DOHH2 (cell line): ENCODE measurements around the gene SLC1A5.

Experiments used
- H3F3A ChIP-seq: fragments of 200-600 bp; sonication (generic), shearing (Covaris generic); 2 replicates; pipeline ENCODE4 v1.6.0; 2016; ENCODE audit warnings: antibody characterized with exemption, mild to moderate bottlenecking; ENCODE audit not compliant: control insufficient read depth, insufficient read depth
- H3K27ac ChIP-seq: fragments of 200-600 bp; sonication (generic); 2 replicates; pipeline ENCODE4 v1.5.1; 2014; ENCODE audit warnings: low read depth, mild to moderate bottlenecking, low read length, moderate library complexity
- H3K27me3 ChIP-seq: fragments of 200-600 bp; sonication (generic); 2 replicates; pipeline ENCODE4 v1.6.1; 2014; ENCODE audit warnings: mild to moderate bottlenecking, low read length, mixed read lengths; ENCODE audit not compliant: control insufficient read depth
- H3K36me3 ChIP-seq: fragments of 200-600 bp; sonication (generic); 2 replicates; pipeline ENCODE4 v1.6.1; 2014; ENCODE audit warnings: mild to moderate bottlenecking, low read length, moderate library complexity, mixed read lengths; ENCODE audit not compliant: control insufficient read depth
- H3K4me1 ChIP-seq: fragments of 200-600 bp; sonication (generic); 2 replicates; pipeline ENCODE4 v1.6.1; 2014; ENCODE audit warnings: mild to moderate bottlenecking, low read length, mixed read lengths; ENCODE audit not compliant: control insufficient read depth
- H3K4me2 ChIP-seq: fragments of 200-600 bp; sonication (generic); 2 replicates; pipeline ENCODE4 v1.6.0; 2014; ENCODE audit warnings: mild to moderate bottlenecking, low read length, moderate library complexity
- H3K4me3 ChIP-seq: fragments of 200-600 bp; sonication (generic); 2 replicates; pipeline ENCODE4 v1.5.1; 2014; ENCODE audit warnings: mild to moderate bottlenecking, low read length, mixed read lengths
- H3K79me2 ChIP-seq: fragments of 200-600 bp; sonication (generic); 2 replicates; pipeline ENCODE4 v1.6.1; 2014; ENCODE audit warnings: mild to moderate bottlenecking, low read length, mixed read lengths; ENCODE audit not compliant: control insufficient read depth
- H3K9me2 ChIP-seq: fragments of 200-600 bp; sonication (generic); replicated peaks from 2 replicates; pipeline ENCODE4 v1.6.1; 2014; ENCODE audit warnings: mild to moderate bottlenecking, low read length, mixed read lengths; ENCODE audit not compliant: control insufficient read depth
- H3K9me3 ChIP-seq: fragments of 200-600 bp; sonication (generic); 2 replicates; pipeline ENCODE4 v1.6.1; 2014; ENCODE audit warnings: antibody characterized with exemption, low read length, mixed read lengths; ENCODE audit not compliant: control insufficient read depth, insufficient read depth
- H4K20me1 ChIP-seq: fragments of 200-600 bp; sonication (generic); 2 replicates; pipeline ENCODE4 v1.6.0; 2014; ENCODE audit warnings: low read depth, mild to moderate bottlenecking, antibody characterized with exemption, low read length, moderate library complexity; ENCODE audit not compliant: control insufficient read depth, insufficient read depth
- CTCF ChIP-seq: fragments of 200-600 bp; sonication (generic); IDR thresholded peaks from one replicate; pipeline ENCODE4 v1.5.1; 2014; ENCODE audit warnings: antibody characterized with exemption, mild to moderate bottlenecking, low read depth, low read length; ENCODE audit not compliant: poor library complexity, severe bottlenecking
- EZH2phosphoT487 ChIP-seq: fragments of 200-600 bp; sonication (generic); IDR thresholded peaks from 2 replicates; pipeline ENCODE4 v1.6.1; 2017; ENCODE audit warnings: borderline replicate concordance, mild to moderate bottlenecking, antibody characterized with exemption, low read length, moderate library complexity, mixed read lengths

Gene SLC1A5

GRCh38 chr19:46788262-46788967, at the start of gene SLC1A5:
TSS of gene SLC1A5 (minus strand) at chr19:46788594. CDS start at chr19:46787965, 629 bp downstream.
- TF ChIP-seq EZH2phosphoT487 = no peak
- peak; percentile 17 for TF ChIP-seq CTCF
- Histone ChIP-seq H3K27me3 (peaks cover 8% of the 10 kb centered on the region), H3F3A (0 out of 2 replicates have a peak, but pooled peaks cover 2% of the 10 kb centered on the region), H3K27ac (peak within 1 kb of the TSS; percentile 89), H4K20me1 (peaks cover 19% of the 10 kb centered on the region; the same call in 1 of the 2 replicates), H3K4me2 (peak within 1 kb of the TSS; percentile 87), H3K4me1 (peaks cover 41% of the 10 kb centered on the region), H3K9me3 (no peaks in the 10 kb centered on the region; the same call in 1 of the 2 replicates), H3K4me3 (peak within 1 kb of the TSS; percentile 90), H3K36me3 (peaks cover 48% of the 10 kb centered on the region), H3K79me2 (peaks cover 49% of the 10 kb centered on the region), H3K9me2 (no peaks in the 10 kb centered on the region)

DNA sequence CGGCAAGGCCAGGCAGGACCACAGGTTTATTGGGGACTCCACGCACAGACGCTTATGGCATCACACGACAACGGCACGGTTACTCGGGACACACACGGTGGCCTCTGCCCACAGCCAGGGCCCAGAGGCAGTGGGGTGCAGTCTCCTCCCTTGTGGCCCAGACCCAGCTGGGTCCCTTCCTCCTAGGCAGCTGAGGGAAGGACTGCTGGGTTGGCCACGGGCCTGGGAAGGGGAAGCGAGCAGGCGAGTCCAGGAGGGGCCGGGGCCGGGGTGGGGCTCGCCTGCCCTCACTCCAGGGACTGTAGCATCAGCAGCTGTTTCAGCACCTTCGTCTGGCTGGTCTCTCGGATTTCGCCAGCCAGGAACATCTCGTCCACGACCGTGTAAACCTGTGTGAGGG, 49.8 kb upstream of the SLC1A5 start:
- Histone ChIP-seq H3K27me3 (no peaks in the 10 kb centered on the region), H3K9me2 (no peaks in the 10 kb centered on the region), H3F3A (peaks cover 3% of the 10 kb centered on the region; the same call in 1 of the 2 replicates), H3K36me3 (peaks cover 23% of the 10 kb centered on the region), H3K79me2 (0 out of 2 replicates have a peak, but pooled peaks cover 4% of the 10 kb centered on the region), H3K4me1 (no peaks in the 10 kb centered on the region), H3K9me3 (no peaks in the 10 kb centered on the region), H4K20me1 (no peaks in the 10 kb centered on the region), H3K27ac (no peak overlapping the region), H3K4me2 (no peak overlapping the region), H3K4me3 (no peak overlapping the region)
- TF ChIP-seq EZH2phosphoT487 (no peak), CTCF (no peak)

GRCh38 chr19:46834984-46835383, 46.6 kb upstream of the SLC1A5 start:
- Histone ChIP-seq H3K4me2 (no peak overlapping the region), H4K20me1 (no peaks in the 10 kb centered on the region), H3K4me3 (no peak overlapping the region), H3K4me1 (no peaks in the 10 kb centered on the region), H3K9me3 (no peaks in the 10 kb centered on the region), H3K36me3 (peaks cover 17% of the 10 kb centered on the region), H3K27me3 (no peaks in the 10 kb centered on the region), H3K9me2 (no peaks in the 10 kb centered on the region), H3K27ac (no peak overlapping the region), H3K79me2 (0 out of 2 replicates have a peak, but pooled peaks cover 2% of the 10 kb centered on the region), H3F3A (no peaks in the 10 kb centered on the region)
- TF ChIP-seq EZH2phosphoT487 (no peak), CTCF (no peak)
